Measurements from ENCODE around the gene FGF12. TPM values are rescaled to one million over a fixed set of nuclear protein-coding genes. Genes with fewer than 3 reads are reported as not detected.

The FGF12 gene
- total RNA-seq, 2 donors from 2014 or later: 0.25 to 0.48 TPM

DNA sequence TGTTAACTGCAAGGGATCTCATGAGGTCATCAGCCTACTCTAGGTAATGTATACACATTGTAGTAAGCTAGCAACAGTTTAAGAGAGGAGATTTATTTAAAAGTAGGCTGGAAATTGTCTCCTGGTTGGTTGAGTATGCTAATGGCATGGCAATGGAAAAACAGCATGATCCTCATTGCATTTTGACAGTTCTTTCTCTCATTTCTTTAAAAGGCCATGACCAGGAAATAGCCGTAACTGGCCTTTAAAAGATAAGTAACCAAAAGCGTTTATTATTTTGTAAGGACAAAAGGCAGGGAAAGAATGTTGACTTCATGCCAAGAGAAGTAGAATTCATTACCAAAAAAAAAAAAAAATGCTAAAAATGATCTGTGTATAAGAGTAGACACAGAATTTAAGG, 310.3 kb downstream of the FGF12 start:
- intact Hi-C loops (cut with DNase I): no loop called here
- no peak overlapping the region for H3K9ac ChIP-seq (ENCODE audit: low read depth in 2 of 2, low read length in 2 of 2)
- no peaks in the 10 kb centered on the region for H3K36me3 ChIP-seq
- H3K9me3 ChIP-seq: no peaks in the 10 kb centered on the region
- H3K4me1 ChIP-seq: no peaks in the 10 kb centered on the region
- no peak for DNase-seq
- H3K4me3 ChIP-seq: no peak overlapping the region
- TF ChIP-seq, protein P1, sequence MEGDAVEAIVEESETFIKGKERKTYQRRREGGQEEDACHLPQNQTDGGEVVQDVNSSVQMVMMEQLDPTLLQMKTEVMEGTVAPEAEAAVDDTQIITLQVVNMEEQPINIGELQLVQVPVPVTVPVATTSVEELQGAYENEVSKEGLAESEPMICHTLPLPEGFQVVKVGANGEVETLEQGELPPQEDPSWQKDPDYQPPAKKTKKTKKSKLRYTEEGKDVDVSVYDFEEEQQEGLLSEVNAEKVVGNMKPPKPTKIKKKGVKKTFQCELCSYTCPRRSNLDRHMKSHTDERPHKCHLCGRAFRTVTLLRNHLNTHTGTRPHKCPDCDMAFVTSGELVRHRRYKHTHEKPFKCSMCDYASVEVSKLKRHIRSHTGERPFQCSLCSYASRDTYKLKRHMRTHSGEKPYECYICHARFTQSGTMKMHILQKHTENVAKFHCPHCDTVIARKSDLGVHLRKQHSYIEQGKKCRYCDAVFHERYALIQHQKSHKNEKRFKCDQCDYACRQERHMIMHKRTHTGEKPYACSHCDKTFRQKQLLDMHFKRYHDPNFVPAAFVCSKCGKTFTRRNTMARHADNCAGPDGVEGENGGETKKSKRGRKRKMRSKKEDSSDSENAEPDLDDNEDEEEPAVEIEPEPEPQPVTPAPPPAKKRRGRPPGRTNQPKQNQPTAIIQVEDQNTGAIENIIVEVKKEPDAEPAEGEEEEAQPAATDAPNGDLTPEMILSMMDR (IDR thresholded peaks at IDR 0.05): no peak
- H3K27me3 ChIP-seq: no peaks in the 10 kb centered on the region
- H3K27ac ChIP-seq: no peak overlapping the region

DNA sequence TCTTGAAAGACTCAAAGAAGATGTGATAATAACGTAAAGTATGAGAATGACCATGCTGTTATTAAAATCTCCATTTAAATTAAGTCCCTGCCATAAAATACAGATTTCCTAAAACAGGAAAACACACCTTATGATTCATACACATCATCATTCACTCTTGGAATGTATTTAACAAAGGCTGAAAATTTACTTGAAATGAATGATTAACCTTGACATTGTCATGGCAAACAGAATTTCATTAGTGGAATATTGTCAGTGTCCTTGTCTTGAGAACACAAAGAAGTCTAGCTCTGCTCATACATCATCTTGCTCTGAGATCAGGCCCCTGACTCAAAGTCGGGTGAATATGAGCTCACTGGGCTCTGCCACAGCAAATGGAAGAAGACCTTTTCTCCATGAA, 313.9 kb downstream of the FGF12 start:
- no peak overlapping the region for H3K27ac ChIP-seq
- H3K36me3 ChIP-seq: no peaks in the 10 kb centered on the region
- H3K9ac ChIP-seq (ENCODE audit: low read depth in 2 of 2, low read length in 2 of 2): no peak overlapping the region
- H3K4me3 ChIP-seq: no peak overlapping the region
- no peaks in the 10 kb centered on the region for H3K9me3 ChIP-seq
- no peak for DNase-seq
- TF ChIP-seq, protein P1 (IDR thresholded peaks at IDR 0.05): no peak
- peaks cover 17% of the 10 kb centered on the region for H3K27me3 ChIP-seq
- H3K4me1 ChIP-seq: no peaks in the 10 kb centered on the region
- intact Hi-C loops (cut with DNase I): no loop called here

DNA sequence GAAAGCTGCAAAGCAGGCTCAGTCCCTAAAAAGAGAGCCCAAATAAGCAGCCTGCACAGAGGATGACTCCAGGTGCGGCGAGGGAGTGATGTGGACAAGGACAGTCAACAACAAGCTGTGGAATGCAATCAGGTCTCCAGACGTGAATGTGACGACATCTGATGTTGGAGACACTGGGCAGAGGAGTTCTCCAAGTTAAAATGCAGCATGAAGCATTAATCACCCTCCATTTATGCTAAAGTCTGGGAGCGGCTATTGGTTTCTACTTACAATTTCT, 316.7 kb downstream of the FGF12 start:
- intact Hi-C loops (cut with DNase I): no loop called here
- DNase-seq: no peak
- Histone ChIP-seq H3K4me1 (no peaks in the 10 kb centered on the region), H3K4me3 (no peak overlapping the region), H3K9ac (ENCODE audit: low read depth in 2 of 2, low read length in 2 of 2) (no peak overlapping the region), H3K27me3 (peaks cover 24% of the 10 kb centered on the region), H3K9me3 (no peaks in the 10 kb centered on the region), H3K27ac (no peak overlapping the region), H3K36me3 (no peaks in the 10 kb centered on the region)
- TF ChIP-seq, protein P1 (IDR thresholded peaks at IDR 0.05): no peak

DNA sequence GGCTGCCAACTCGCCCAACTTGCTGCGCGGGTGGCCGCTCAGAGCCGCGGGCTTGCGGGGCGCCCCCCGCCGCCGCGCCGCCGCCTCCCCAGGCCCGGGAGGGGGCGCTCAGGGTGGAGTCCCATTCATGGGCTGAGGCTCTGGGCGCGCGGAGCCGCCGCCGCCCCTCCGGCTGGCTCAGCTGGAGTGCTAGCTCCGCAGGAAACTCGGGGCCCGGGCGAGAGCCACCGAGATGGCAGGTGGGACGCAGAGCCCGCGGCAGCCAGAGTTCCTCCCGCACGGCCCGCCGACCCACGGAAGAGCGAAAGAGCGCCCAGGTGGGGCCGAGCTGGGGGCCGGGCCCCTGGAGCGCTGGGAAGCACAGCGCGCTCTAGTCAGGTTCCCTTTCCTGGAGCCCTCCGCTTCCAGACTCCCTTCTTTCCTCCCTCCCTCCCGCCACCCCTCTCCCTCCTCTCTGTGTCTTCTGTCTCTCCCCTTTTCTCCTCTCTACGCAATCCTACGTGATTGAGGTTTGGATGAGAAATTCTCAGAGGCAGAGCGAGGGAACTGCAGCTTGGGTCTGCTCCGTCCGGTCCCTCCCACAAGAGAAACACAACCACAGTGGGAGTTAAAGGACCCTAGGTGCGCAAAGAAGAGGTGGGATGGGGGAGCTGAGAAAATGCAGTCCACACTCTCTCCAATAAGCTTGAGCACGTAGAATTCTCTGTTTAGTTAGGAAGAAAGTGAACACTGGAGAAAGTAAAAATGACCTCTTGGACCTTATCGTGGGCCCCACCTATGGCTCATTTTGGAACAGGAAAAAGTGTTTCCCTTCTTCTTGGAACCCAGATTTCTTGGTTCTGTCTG, 317.3 kb downstream of the FGF12 start:
- no peaks in the 10 kb centered on the region for H3K4me1 ChIP-seq
- DNase-seq: no peak
- intact Hi-C loops (cut with DNase I): no loop called here
- no peaks in the 10 kb centered on the region for H3K36me3 ChIP-seq
- peaks cover 24% of the 10 kb centered on the region for H3K27me3 ChIP-seq
- H3K4me3 ChIP-seq: peak overlapping the region; percentile 11
- no peaks in the 10 kb centered on the region for H3K9me3 ChIP-seq
- H3K9ac ChIP-seq (ENCODE audit: low read depth in 2 of 2, low read length in 2 of 2): no peak overlapping the region
- TF ChIP-seq, protein P1 (IDR thresholded peaks at IDR 0.05): no peak
- H3K27ac ChIP-seq: no peak overlapping the region

DNA sequence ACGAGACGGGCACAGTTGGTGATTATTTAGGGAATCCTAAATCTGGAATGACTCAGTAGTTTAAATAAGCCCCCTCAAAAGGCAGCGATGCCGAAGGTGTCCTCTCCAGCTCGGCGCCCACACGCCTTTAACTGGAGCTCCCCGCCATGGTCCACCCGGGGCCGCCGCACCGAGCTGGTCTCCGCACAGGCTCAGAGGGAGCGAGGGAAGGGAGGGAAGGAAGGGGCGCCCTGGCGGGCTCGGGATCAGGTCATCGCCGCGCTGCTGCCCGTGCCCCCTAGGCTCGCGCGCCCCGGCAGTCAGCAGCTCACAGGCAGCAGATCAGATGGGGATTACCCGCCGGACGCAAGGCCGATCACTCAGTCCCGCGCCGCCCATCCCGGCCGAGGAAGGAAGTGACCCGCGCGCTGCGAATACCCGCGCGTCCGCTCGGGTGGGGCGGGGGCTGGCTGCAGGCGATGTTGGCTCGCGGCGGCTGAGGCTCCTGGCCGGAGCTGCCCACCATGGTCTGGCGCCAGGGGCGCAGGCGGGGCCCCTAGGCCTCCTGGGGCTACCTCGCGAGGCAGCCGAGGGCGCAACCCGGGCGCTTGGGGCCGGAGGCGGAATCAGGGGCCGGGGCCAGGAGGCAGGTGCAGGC, 318.0 kb downstream of the FGF12 start:
- H3K27ac ChIP-seq: no peak overlapping the region
- H3K36me3 ChIP-seq: no peaks in the 10 kb centered on the region
- peak overlapping the region; percentile 11 for H3K4me3 ChIP-seq
- TF ChIP-seq, protein P1 (IDR thresholded peaks at IDR 0.05): no peak
- H3K9ac ChIP-seq (ENCODE audit: low read depth in 2 of 2, low read length in 2 of 2): no peak overlapping the region
- H3K27me3 ChIP-seq: peaks cover 24% of the 10 kb centered on the region
- H3K4me1 ChIP-seq: no peaks in the 10 kb centered on the region
- no peak for DNase-seq
- intact Hi-C loops (cut with DNase I): no loop called here
- no peaks in the 10 kb centered on the region for H3K9me3 ChIP-seq
